GM18909 (cell line): ENCODE measurements around the gene PCDHGB2.

Experiments
- ATAC-seq: cut with Tn5 transposase; IDR thresholded peaks from one replicate; pipeline ENCODE4 v1.9.1; 2021; ENCODE audit warnings: mild to moderate bottlenecking; ENCODE audit not compliant: unreplicated experiment, poor library complexity

Gene PCDHGB2

DNA sequence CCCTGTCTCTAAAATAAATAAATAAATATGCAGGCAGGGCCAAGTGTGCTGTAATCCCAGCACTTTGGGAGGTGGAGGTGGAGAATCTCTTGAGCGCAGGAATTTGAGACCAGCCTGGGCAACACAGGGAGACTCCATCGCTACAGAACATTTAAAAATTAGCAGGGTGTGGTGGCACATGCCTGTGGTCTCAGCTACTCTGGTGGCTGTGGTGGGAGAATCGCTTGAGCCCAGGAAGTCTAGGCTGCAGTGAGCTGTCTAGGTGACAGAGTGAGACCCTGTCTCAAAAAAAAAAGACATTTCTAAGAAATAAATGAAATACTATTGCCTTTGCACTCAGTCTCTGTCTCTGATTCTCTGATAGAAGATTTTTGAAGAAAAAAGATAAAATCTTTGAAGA lies 51.8 kb downstream of the PCDHGB2 start:
- ATAC-seq, result no peak
